ENCODE data around the gene ABHD2.

DNA sequence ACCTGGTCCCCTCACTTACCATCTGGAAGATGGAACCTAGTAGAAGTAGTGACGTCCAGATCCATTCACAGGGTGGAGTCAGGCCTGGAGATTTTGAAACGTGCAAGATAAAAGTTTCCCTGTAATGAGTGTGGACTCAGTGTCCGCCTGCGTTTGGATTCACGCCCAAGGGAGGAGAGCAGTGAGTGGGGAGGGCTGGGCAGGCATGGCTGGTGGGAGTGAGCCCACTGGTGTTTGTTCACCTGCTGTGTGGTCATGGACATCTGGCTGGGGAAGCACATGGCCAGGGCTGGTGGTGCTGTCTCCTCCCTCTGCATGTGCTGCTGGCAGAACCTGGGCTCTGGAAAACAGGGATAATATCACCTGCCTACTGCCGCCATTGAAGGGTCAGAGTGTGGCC is 96.1 kb downstream of the ABHD2 start:
- no peak for TF ChIP-seq POLR2A (IDR thresholded peaks at IDR 0.05; ENCODE audit: extremely low read depth, insufficient read length)
- TF ChIP-seq, protein P1, sequence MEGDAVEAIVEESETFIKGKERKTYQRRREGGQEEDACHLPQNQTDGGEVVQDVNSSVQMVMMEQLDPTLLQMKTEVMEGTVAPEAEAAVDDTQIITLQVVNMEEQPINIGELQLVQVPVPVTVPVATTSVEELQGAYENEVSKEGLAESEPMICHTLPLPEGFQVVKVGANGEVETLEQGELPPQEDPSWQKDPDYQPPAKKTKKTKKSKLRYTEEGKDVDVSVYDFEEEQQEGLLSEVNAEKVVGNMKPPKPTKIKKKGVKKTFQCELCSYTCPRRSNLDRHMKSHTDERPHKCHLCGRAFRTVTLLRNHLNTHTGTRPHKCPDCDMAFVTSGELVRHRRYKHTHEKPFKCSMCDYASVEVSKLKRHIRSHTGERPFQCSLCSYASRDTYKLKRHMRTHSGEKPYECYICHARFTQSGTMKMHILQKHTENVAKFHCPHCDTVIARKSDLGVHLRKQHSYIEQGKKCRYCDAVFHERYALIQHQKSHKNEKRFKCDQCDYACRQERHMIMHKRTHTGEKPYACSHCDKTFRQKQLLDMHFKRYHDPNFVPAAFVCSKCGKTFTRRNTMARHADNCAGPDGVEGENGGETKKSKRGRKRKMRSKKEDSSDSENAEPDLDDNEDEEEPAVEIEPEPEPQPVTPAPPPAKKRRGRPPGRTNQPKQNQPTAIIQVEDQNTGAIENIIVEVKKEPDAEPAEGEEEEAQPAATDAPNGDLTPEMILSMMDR (IDR thresholded peaks at IDR 0.05; ENCODE audit: low read depth, low read length): no peak
- no peak for TF ChIP-seq MAX (IDR thresholded peaks at IDR 0.05; ENCODE audit: low read depth, low read length)
